ENCODE data around the gene RPN2. TPM values are rescaled to one million over a fixed set of nuclear protein-coding genes. Genes with fewer than 3 reads are reported as not detected.

RPN2 gene
- total and polyA plus RNA-seq, 2 of the 13 experiments (the other 11 are each of a cell fraction or from before 2014, with no cell fraction given) = 587 to 1,818 TPM

DNA sequence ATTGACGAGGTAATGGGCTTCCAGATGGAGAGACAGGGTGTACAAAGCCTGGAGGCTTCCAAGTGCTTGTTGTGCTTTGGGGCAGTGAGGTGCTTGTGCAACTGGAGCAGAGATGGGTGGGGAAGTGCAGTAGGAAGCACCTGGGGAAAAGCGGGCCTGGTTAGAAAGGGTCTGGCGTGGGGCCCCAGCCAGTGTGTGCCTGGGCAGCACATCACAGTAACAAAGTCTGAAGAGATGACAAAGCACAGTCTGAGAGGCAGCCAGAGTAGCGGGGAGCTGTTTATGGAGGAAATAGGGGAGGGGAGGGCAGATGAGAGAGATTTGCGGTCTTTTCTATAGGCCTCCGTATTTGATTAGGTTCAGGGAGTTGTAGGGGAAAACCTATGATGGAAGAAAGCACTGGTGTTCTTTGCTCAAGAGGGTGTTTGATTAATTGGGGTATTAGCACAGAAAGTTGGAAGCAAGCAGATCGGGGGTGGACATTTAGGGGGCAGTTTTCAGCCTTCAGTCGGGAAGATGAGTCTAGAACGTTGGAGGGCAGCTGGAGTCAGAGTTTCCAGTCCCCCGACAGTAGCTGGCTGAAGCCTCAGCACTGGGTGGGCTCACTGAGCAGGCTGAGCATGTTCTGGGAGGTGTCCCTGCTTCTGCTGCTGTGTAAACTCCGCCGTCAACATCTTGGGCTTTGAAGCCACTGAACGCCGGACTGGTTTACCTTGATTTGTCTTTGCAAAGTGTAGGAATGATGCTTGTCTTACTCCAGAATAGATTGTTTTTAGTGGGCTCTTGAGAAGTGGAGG is 15.7 kb downstream of the RPN2 start (continued):
- no peak for TF ChIP-seq TP53 (CRISPR knock-in tag; conservative IDR thresholded peaks at IDR 0.05)
- no peak for TF ChIP-seq ZNF839 (CRISPR knock-in tag; IDR thresholded peaks at IDR 0.05; ENCODE audit: borderline replicate concordance)
- TF ChIP-seq, protein P1, sequence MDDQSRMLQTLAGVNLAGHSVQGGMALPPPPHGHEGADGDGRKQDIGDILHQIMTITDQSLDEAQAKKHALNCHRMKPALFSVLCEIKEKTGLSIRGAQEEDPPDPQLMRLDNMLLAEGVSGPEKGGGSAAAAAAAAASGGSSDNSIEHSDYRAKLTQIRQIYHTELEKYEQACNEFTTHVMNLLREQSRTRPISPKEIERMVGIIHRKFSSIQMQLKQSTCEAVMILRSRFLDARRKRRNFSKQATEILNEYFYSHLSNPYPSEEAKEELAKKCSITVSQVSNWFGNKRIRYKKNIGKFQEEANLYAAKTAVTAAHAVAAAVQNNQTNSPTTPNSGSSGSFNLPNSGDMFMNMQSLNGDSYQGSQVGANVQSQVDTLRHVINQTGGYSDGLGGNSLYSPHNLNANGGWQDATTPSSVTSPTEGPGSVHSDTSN (CRISPR knock-in tag; IDR thresholded peaks at IDR 0.05; ENCODE audit: borderline replicate concordance) = 0 out of 2 replicates have a peak, but pooled peaks have one; percentile 38
- TF ChIP-seq SP5 (CRISPR knock-in tag; IDR thresholded peaks at IDR 0.05; ENCODE audit: borderline replicate concordance, low read depth) = no peak
- TF ChIP-seq HHEX (CRISPR knock-in tag; IDR thresholded peaks at IDR 0.05) = 0 out of 2 replicates have a peak, but pooled peaks have one; percentile 11
- 0 out of 2 replicates have a peak, but pooled peaks have one; percentile 31 for TF ChIP-seq NFKB2 (CRISPR knock-in tag; IDR thresholded peaks at IDR 0.05; ENCODE audit: borderline replicate concordance)
- no peak for TF ChIP-seq POLR2AphosphoS2 (IDR thresholded peaks at IDR 0.05; ENCODE audit: low read depth, low read length)
- no peak for TF ChIP-seq ZNF782 (CRISPR knock-in tag; IDR thresholded peaks at IDR 0.05; ENCODE audit: borderline replicate concordance)
- no peak for TF ChIP-seq MTF1 (CRISPR knock-in tag; IDR thresholded peaks at IDR 0.05)
- peak; percentile 27 for TF ChIP-seq PCBP2 (optimal IDR thresholded peaks at IDR 0.05; ENCODE audit: low read depth, low read length, poor library complexity, severe bottlenecking)
- TF ChIP-seq, protein P2, sequence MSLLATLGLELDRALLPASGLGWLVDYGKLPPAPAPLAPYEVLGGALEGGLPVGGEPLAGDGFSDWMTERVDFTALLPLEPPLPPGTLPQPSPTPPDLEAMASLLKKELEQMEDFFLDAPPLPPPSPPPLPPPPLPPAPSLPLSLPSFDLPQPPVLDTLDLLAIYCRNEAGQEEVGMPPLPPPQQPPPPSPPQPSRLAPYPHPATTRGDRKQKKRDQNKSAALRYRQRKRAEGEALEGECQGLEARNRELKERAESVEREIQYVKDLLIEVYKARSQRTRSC (CRISPR knock-in tag; IDR thresholded peaks at IDR 0.05; ENCODE audit: low read depth) = no peak
- TF ChIP-seq GTF3A (CRISPR knock-in tag; conservative IDR thresholded peaks at IDR 0.05) = no peak
- TF ChIP-seq RFX5 (IDR thresholded peaks at IDR 0.05; ENCODE audit: low read depth, low read length) = no peak
- TF ChIP-seq ZC3H13 (CRISPR knock-in tag; IDR thresholded peaks at IDR 0.05) = no peak
- TF ChIP-seq TOPORS (CRISPR knock-in tag; IDR thresholded peaks at IDR 0.05) = no peak
- TF ChIP-seq, protein P3, sequence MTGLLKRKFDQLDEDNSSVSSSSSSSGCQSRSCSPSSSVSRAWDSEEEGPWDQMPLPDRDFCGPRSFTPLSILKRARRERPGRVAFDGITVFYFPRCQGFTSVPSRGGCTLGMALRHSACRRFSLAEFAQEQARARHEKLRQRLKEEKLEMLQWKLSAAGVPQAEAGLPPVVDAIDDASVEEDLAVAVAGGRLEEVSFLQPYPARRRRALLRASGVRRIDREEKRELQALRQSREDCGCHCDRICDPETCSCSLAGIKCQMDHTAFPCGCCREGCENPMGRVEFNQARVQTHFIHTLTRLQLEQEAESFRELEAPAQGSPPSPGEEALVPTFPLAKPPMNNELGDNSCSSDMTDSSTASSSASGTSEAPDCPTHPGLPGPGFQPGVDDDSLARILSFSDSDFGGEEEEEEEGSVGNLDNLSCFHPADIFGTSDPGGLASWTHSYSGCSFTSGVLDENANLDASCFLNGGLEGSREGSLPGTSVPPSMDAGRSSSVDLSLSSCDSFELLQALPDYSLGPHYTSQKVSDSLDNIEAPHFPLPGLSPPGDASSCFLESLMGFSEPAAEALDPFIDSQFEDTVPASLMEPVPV (CRISPR knock-in tag; IDR thresholded peaks at IDR 0.05) = no peak
- TF ChIP-seq PHF21A (CRISPR knock-in tag; IDR thresholded peaks at IDR 0.05) = no peak
- TF ChIP-seq HNRNPLL (IDR thresholded peaks at IDR 0.05; ENCODE audit: low read depth, low read length, poor library complexity, severe bottlenecking) = no peak

Data from HepG2 (cell line).